ENCODE measurements around the gene NXPH3. TPM values are rescaled to one million over a fixed set of nuclear protein-coding genes. Genes with fewer than 3 reads are reported as not detected.

NXPH3 gene
- total and polyA plus RNA-seq, 2 donors (not counting 1 experiment from before 2014, with no cell fraction given) = not detected

DNA sequence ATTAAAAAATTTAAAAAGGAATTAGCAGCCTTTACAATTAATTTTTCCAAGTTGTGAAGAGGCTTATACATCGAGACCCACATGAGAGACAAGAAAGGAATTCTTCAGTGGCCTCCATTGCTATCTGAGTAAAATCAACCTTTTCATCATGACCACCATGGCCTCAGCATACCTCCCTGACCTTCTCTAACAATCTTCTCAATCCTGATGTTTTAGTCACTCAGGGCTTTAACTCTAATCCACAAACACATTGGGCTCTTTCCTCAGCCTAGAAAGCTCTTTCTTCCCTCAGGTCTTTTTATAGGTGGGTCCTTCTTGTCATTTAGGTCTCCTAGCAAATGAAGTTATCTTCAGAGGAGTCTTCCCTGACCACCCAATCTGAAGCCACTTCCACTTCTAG is 55.8 kb downstream of the NXPH3 start:
- no peak overlapping the region for H3K4me2 ChIP-seq (replicated peaks; ENCODE audit: low read depth, low read length, poor library complexity, severe bottlenecking)
- intact Hi-C loops (cut with micrococcal nuclease) = no loop called here
- H3K4me3 ChIP-seq (ENCODE audit: control extremely low read depth in 1 of 5, extremely low read depth in 1 of 5, insufficient read depth in 1 of 5, low read depth in 2 of 5, low read length in 4 of 5) = no peak overlapping the region
- H3K9ac ChIP-seq (ENCODE audit: low read length) = no peak overlapping the region
- no CpG with 5 or more reads among the region's 1 CpG for WGBS (ENCODE audit: insufficient coverage)
- H3K9me3 Mint-ChIP-seq (ENCODE audit: insufficient read depth) = no peaks in the 10 kb centered on the region
- ATAC-seq (ENCODE audit: low read depth) (no peak), DNase-seq (no peak)
- TF ChIP-seq, protein P1, sequence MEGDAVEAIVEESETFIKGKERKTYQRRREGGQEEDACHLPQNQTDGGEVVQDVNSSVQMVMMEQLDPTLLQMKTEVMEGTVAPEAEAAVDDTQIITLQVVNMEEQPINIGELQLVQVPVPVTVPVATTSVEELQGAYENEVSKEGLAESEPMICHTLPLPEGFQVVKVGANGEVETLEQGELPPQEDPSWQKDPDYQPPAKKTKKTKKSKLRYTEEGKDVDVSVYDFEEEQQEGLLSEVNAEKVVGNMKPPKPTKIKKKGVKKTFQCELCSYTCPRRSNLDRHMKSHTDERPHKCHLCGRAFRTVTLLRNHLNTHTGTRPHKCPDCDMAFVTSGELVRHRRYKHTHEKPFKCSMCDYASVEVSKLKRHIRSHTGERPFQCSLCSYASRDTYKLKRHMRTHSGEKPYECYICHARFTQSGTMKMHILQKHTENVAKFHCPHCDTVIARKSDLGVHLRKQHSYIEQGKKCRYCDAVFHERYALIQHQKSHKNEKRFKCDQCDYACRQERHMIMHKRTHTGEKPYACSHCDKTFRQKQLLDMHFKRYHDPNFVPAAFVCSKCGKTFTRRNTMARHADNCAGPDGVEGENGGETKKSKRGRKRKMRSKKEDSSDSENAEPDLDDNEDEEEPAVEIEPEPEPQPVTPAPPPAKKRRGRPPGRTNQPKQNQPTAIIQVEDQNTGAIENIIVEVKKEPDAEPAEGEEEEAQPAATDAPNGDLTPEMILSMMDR (IDR thresholded peaks at IDR 0.05) = no peak
- no peak for TF ChIP-seq EZH2 (IDR thresholded peaks at IDR 0.05; ENCODE audit: borderline replicate concordance, insufficient read depth, low read depth, low read length, poor library complexity, severe bottlenecking)
- no peak overlapping the region for H2AFZ ChIP-seq (ENCODE audit: insufficient read depth, low read depth, low read length, poor library complexity, severe bottlenecking)
- H3K27me3 Mint-ChIP-seq = no peaks in the 10 kb centered on the region
- no peaks in the 10 kb centered on the region for H3K27me3 ChIP-seq (replicated peaks in 1 of 4; ENCODE audit: control extremely low read depth in 1 of 4, control insufficient read depth in 3 of 4, insufficient read depth in 4 of 4, low read length in 3 of 4)
- H3K27ac Mint-ChIP-seq = no peak overlapping the region
- H3K36me3 ChIP-seq (replicated peaks in 1 of 2; ENCODE audit: control extremely low read depth in 1 of 2, control insufficient read depth in 1 of 2, extremely low read depth in 1 of 2, insufficient read depth in 2 of 2, low read length in 1 of 2) = peaks cover 0 to 1% of the 10 kb centered on the region in 2 experiments
- ChIA-PET POLR2A (no interaction called here), CTCF (interaction anchor here (0.8 kb wide), 1 partner anchor 67 kb away, joined by 4 read pairs; no protein-coding TSS in a partner anchor)
- peaks cover 13% of the 10 kb centered on the region for H3K4me1 Mint-ChIP-seq
- no peak overlapping the region for H3K4me3 Mint-ChIP-seq
- peaks cover 77% of the 10 kb centered on the region for H4K20me1 ChIP-seq (ENCODE audit: control insufficient read depth, insufficient read depth, low read length, poor library complexity, severe bottlenecking)
- peaks cover 77% of the 10 kb centered on the region for H3K79me2 ChIP-seq (ENCODE audit: control insufficient read depth, insufficient read depth, low read length)
- H3K4me1 ChIP-seq (ENCODE audit: control insufficient read depth in 2 of 2, insufficient read depth in 2 of 2, low read length in 2 of 2) = no peaks in the 10 kb centered on the region
- no peak overlapping the region for H3K27ac ChIP-seq (ENCODE audit: low read length in 2 of 2)
- H3K9me3 ChIP-seq (ENCODE audit: control extremely low read depth in 1 of 3, control insufficient read depth in 2 of 3, insufficient read depth in 1 of 3, low read length in 2 of 3) = no peaks in the 10 kb centered on the region

Other genes starting within 250 kb of the NXPH3 start
- 82.4 and 86.2 TPM in 2 replicates for gene ZNF652, start 213.6 kb upstream of the NXPH3 start, total RNA-seq
- gene ZNF652, start 213.6 kb upstream of the NXPH3 start, polyA plus RNA-seq = 19.4 and 21.7 TPM in 2 replicates
- 72.3 and 73.6 TPM in 2 replicates for gene PHB1, start 161.0 kb upstream of the NXPH3 start, total RNA-seq
- gene PHB1, start 161.0 kb upstream of the NXPH3 start, polyA plus RNA-seq = 38.9 and 45.5 TPM in 2 replicates
- gene NGFR, start 80.6 kb upstream of the NXPH3 start, total RNA-seq = 1.6 and 1.8 TPM in 2 replicates
- 0.27 and 0.31 TPM in 2 replicates for gene NGFR, start 80.6 kb upstream of the NXPH3 start, polyA plus RNA-seq
- gene SPOP, start 102.2 kb downstream of the NXPH3 start, total RNA-seq = 72.1 and 79.2 TPM in 2 replicates
- 27.0 and 50.5 TPM in 2 replicates for gene SPOP, start 102.2 kb downstream of the NXPH3 start, polyA plus RNA-seq
- 40.5 and 47.2 TPM in 2 replicates for gene SLC35B1, start 132.1 kb downstream of the NXPH3 start, total RNA-seq
- 32.3 and 35.0 TPM in 2 replicates for gene SLC35B1, start 132.1 kb downstream of the NXPH3 start, polyA plus RNA-seq
- gene FAM117A, start 188.3 kb downstream of the NXPH3 start, total RNA-seq = 93.3 and 93.4 TPM in 2 replicates
- gene FAM117A, start 188.3 kb downstream of the NXPH3 start, polyA plus RNA-seq = 105 and 162 TPM in 2 replicates
- 124 and 127 TPM in 2 replicates for gene KAT7, start 212.8 kb downstream of the NXPH3 start, total RNA-seq
- 16.7 and 35.7 TPM in 2 replicates for gene KAT7, start 212.8 kb downstream of the NXPH3 start, polyA plus RNA-seq

Measured in B cell (primary cell).